GM23338 (cell line): ENCODE data around the gene NT5DC2. TPM values are rescaled to one million over a fixed set of nuclear protein-coding genes. Genes with fewer than 3 reads are reported as not detected.

ENCODE experiments used
- CREB1 ChIP-seq: fragments of 250-450 bp; sonication (Bioruptor Pico); IDR thresholded peaks from 2 replicates; pipeline ENCODE4 v1.5.0; 2020; ENCODE audit warnings: low read depth, mild to moderate bottlenecking, moderate library complexity
- EZH2phosphoT487 ChIP-seq: fragments of 200-600 bp; sonication (generic); IDR thresholded peaks from one replicate; pipeline ENCODE4 v1.8.1; 2018; ENCODE audit warnings: antibody characterized with exemption; ENCODE audit not compliant: unreplicated experiment
- NANOG ChIP-seq: IDR thresholded peaks from 2 replicates; pipeline ENCODE4 v1.6.1; 2016; ENCODE audit warnings: antibody characterized with exemption, borderline replicate concordance
- POLR2AphosphoS5 ChIP-seq: IDR thresholded peaks from 2 replicates; pipeline ENCODE4 v1.6.1; 2016; ENCODE audit warnings: antibody characterized with exemption, low read depth
- ZNF114 ChIP-seq: fragments of 250-450 bp; sonication (Bioruptor Pico); IDR thresholded peaks from 2 replicates; pipeline ENCODE4 v1.5.0; 2020; ENCODE audit warnings: mild to moderate bottlenecking, moderate library complexity
- ZNF331 ChIP-seq: fragments of 250-450 bp; sonication (Bioruptor Pico); IDR thresholded peaks from 2 replicates; pipeline ENCODE4 v1.5.0; 2020; ENCODE audit warnings: low read depth, mild to moderate bottlenecking, moderate library complexity
- polyA plus RNA-seq: library from polyadenylated mRNA; unstranded; fragments of >200 nt; fragmentation: Nextera tagmentation; extraction: Ambion mirVana; gene quantifications from 2 replicates; pipeline ENCODE4 v1.2.1, GENCODE V29; 2016
- total RNA-seq: library from RNA; depleted of rRNA; stranded (reverse); fragments of >200 nt; shearing (Covaris generic); gene quantifications from 2 replicates; pipeline ENCODE4 v1.2.3, GENCODE V29; 2014
- TF ChIP-seq, protein P1 (sequence below): fragments of 250-450 bp; sonication (Bioruptor Pico); IDR thresholded peaks from 2 replicates; pipeline ENCODE4 v1.5.0; 2020; ENCODE audit warnings: mild to moderate bottlenecking, moderate library complexity
- TF ChIP-seq, protein P2 (sequence below): IDR thresholded peaks from 2 replicates; pipeline ENCODE4 v1.6.1; 2016; ENCODE audit warnings: antibody characterized with exemption

NT5DC2 gene
- total and polyA plus RNA-seq, 2 experiments from 2014 or later = 269 to 324 TPM

DNA sequence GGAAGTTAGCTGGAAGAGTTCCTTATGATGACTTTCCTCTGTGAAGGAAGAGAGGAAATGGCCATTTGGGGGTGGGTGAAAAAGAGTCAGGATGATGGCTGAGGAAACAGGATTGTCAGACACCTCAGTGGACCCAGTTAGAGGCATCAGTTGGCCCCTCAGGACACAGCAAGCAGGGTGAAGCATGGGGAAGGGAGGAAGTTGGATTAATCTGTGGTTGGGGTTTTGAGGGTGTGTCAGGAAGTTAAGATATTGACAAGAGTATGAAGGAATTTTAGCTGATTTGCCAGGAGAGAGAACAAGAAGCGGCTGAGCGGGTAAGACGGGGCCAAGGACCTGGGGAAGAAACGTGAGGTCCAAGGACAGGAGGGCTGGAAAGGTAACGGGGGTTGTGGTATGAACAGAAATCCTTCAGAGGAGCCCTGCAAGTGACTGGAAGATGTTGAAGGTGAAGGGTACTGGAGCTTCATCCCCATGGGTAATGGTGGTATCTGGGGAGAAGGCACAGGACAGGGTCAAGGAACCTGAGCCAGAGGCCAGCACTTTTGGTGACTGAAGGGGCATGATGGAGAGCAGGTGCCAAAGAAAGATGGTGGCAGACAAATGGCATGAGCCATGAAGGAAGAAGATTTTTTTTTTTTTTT lies 5.5 kb upstream of the NT5DC2 start (continued):
- TF ChIP-seq, protein P1, sequence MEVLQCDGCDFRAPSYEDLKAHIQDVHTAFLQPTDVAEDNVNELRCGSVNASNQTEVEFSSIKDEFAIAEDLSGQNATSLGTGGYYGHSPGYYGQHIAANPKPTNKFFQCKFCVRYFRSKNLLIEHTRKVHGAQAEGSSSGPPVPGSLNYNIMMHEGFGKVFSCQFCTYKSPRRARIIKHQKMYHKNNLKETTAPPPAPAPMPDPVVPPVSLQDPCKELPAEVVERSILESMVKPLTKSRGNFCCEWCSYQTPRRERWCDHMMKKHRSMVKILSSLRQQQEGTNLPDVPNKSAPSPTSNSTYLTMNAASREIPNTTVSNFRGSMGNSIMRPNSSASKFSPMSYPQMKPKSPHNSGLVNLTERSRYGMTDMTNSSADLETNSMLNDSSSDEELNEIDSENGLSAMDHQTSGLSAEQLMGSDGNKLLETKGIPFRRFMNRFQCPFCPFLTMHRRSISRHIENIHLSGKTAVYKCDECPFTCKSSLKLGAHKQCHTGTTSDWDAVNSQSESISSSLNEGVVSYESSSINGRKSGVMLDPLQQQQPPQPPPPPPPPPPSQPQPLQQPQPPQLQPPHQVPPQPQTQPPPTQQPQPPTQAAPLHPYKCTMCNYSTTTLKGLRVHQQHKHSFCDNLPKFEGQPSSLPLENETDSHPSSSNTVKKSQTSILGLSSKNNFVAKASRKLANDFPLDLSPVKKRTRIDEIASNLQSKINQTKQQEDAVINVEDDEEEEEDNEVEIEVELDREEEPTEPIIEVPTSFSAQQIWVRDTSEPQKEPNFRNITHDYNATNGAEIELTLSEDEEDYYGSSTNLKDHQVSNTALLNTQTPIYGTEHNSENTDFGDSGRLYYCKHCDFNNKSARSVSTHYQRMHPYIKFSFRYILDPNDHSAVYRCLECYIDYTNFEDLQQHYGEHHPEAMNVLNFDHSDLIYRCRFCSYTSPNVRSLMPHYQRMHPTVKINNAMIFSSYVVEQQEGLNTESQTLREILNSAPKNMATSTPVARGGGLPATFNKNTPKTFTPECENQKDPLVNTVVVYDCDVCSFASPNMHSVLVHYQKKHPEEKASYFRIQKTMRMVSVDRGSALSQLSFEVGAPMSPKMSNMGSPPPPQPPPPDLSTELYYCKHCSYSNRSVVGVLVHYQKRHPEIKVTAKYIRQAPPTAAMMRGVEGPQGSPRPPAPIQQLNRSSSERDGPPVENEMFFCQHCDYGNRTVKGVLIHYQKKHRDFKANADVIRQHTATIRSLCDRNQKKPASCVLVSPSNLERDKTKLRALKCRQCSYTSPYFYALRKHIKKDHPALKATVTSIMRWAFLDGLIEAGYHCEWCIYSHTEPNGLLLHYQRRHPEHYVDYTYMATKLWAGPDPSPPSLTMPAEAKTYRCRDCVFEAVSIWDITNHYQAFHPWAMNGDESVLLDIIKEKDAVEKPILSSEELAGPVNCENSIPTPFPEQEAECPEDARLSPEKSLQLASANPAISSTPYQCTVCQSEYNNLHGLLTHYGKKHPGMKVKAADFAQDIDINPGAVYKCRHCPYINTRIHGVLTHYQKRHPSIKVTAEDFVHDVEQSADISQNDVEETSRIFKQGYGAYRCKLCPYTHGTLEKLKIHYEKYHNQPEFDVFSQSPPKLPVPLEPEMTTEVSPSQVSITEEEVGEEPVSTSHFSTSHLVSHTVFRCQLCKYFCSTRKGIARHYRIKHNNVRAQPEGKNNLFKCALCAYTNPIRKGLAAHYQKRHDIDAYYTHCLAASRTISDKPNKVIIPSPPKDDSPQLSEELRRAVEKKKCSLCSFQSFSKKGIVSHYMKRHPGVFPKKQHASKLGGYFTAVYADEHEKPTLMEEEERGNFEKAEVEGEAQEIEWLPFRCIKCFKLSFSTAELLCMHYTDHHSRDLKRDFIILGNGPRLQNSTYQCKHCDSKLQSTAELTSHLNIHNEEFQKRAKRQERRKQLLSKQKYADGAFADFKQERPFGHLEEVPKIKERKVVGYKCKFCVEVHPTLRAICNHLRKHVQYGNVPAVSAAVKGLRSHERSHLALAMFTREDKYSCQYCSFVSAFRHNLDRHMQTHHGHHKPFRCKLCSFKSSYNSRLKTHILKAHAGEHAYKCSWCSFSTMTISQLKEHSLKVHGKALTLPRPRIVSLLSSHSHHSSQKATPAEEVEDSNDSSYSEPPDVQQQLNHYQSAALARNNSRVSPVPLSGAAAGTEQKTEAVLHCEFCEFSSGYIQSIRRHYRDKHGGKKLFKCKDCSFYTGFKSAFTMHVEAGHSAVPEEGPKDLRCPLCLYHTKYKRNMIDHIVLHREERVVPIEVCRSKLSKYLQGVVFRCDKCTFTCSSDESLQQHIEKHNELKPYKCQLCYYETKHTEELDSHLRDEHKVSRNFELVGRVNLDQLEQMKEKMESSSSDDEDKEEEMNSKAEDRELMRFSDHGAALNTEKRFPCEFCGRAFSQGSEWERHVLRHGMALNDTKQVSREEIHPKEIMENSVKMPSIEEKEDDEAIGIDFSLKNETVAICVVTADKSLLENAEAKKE (CRISPR knock-in tag) = no peak
- no peak for TF ChIP-seq ZNF331
- TF ChIP-seq, protein P2, sequence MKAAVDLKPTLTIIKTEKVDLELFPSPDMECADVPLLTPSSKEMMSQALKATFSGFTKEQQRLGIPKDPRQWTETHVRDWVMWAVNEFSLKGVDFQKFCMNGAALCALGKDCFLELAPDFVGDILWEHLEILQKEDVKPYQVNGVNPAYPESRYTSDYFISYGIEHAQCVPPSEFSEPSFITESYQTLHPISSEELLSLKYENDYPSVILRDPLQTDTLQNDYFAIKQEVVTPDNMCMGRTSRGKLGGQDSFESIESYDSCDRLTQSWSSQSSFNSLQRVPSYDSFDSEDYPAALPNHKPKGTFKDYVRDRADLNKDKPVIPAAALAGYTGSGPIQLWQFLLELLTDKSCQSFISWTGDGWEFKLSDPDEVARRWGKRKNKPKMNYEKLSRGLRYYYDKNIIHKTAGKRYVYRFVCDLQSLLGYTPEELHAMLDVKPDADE = no peak
- no peak for TF ChIP-seq POLR2AphosphoS5
- TF ChIP-seq CREB1 (CRISPR knock-in tag) = no peak
- no peak for TF ChIP-seq ZNF114
- TF ChIP-seq EZH2phosphoT487 = no peak
- no peak for TF ChIP-seq NANOG
